MM.1S (cell line): ENCODE data around the gene ZFX.

Source experiments
- EZH2 ChIP-seq: fragments of 300-600 bp; sonication (generic); optimal IDR thresholded peaks from 2 replicates; pipeline ENCODE3; 2017; ENCODE audit warnings: low read depth, mild to moderate bottlenecking, antibody characterized with exemption, low read length, mixed read lengths
- TF ChIP-seq, protein P1 (sequence below): fragments of 300-600 bp; sonication (generic); IDR thresholded peaks from 2 replicates; pipeline ENCODE4 v1.5.1; 2016; ENCODE audit warnings: antibody characterized with exemption, low read length, mixed read lengths

DNA sequence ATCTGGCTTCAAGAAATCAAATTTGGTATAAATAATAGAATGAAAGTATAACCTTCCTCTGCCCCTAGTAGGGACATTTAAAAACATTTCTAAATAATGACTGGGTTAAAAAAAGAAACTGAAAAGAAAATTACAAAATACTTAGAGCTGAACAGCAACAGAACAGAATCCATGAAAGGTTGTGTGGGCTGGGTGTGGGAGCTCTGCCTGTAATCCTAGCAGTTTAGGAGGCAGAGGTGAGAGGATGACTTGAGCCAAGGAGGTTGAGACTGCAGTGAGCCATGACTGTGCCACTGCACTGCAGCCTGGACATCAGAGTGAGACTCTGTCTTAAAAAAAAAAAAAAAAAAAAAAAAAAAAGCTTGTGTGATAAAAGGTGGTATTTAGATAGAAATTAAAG lies 12.3 kb upstream of the ZFX start:
- TF ChIP-seq, protein P1, sequence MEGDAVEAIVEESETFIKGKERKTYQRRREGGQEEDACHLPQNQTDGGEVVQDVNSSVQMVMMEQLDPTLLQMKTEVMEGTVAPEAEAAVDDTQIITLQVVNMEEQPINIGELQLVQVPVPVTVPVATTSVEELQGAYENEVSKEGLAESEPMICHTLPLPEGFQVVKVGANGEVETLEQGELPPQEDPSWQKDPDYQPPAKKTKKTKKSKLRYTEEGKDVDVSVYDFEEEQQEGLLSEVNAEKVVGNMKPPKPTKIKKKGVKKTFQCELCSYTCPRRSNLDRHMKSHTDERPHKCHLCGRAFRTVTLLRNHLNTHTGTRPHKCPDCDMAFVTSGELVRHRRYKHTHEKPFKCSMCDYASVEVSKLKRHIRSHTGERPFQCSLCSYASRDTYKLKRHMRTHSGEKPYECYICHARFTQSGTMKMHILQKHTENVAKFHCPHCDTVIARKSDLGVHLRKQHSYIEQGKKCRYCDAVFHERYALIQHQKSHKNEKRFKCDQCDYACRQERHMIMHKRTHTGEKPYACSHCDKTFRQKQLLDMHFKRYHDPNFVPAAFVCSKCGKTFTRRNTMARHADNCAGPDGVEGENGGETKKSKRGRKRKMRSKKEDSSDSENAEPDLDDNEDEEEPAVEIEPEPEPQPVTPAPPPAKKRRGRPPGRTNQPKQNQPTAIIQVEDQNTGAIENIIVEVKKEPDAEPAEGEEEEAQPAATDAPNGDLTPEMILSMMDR, result no peak
- no peak for TF ChIP-seq EZH2
